ENCODE data around the gene UTS2B. TPM values are rescaled to one million over a fixed set of nuclear protein-coding genes. Genes with fewer than 3 reads are reported as not detected.

The UTS2B gene
- total and polyA plus RNA-seq, 2 of the 4 experiments (the other 2 are of a cell fraction) = 0.72 to 0.79 TPM

DNA sequence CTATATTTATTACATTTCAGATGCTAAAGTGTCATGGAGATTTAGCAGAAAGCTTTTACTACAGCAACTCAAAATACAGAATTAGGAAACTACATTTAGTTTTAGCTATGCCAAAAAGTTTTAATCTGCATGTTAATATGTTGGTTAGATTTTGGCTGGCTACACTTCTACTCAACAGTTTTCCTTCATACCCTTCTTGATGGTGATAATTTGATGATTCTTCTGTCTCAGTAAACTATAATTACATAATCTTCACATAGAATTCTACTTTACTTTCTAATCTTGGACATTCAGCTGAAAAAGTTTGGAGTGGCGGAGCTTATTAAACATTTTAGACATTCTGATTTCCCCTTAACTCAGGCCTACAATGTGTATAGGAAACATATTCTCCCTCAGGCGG lies 10.0 kb upstream of the UTS2B start:
- CTCF ChIA-PET = no interaction called here
- peaks cover 12% of the 10 kb centered on the region for H3K4me1 ChIP-seq (ENCODE audit: control insufficient read depth, insufficient read depth, low read length)
- POLR2A ChIA-PET (ENCODE audit: unreplicated experiment) = interaction anchor here (0.9 kb wide), 1 partner anchor 16 kb away, joined by 3 read pairs; no protein-coding TSS in a partner anchor

More for the DNA sequence above, 10.0 kb upstream of the UTS2B start:
- no peak overlapping the region for H3K4ac ChIP-seq (ENCODE audit: low read depth, low read length)
- H3K14ac ChIP-seq (replicated peaks; ENCODE audit: low read depth, low read length) = no peak overlapping the region
- no peak overlapping the region for H3K4me2 ChIP-seq (ENCODE audit: low read depth, low read length)
- H3K9me3 ChIP-seq (ENCODE audit: control insufficient read depth, insufficient read depth, low read length) = no peaks in the 10 kb centered on the region
- no peak overlapping the region for H2AFZ ChIP-seq (replicated peaks; ENCODE audit: low read length, poor library complexity)
- no peak overlapping the region for H2AK5ac ChIP-seq (ENCODE audit: low read depth, low read length)
- H2BK20ac ChIP-seq (ENCODE audit: low read depth, low read length) = no peak overlapping the region
- H3K9me1 ChIP-seq (ENCODE audit: insufficient read depth, low read length) = peaks cover 5% of the 10 kb centered on the region; the same call in 1 of the 2 replicates
- ATAC-seq (ENCODE audit: low read depth) (no peak), DNase-seq (no peak)
- H3K4me3 ChIP-seq (ENCODE audit: insufficient read depth, low read depth, low read length) = no peak overlapping the region
- no peak overlapping the region for H3K56ac ChIP-seq (ENCODE audit: extremely low read depth, insufficient read depth, low read length)
- peaks cover 0 to 35% of the 10 kb centered on the region in 2 experiments; a peak in 2 of 4 replicates for H3K79me1 ChIP-seq (ENCODE audit: low read depth in 1 of 2, low read length in 2 of 2)
- BruUV-seq (replicated peaks) = no TSS peak
- intact Hi-C loops (cut with micrococcal nuclease) = no loop called here
- peaks cover 26% of the 10 kb centered on the region; the same call in 1 of the 2 replicates for H4K20me1 ChIP-seq (ENCODE audit: insufficient read depth, low read length)
- TF ChIP-seq CEBPB (IDR thresholded peaks at IDR 0.05; ENCODE audit: low read depth, low read length) (no peak), MAZ (IDR thresholded peaks at IDR 0.05; ENCODE audit: borderline replicate concordance, low read depth, low read length) (no peak), MAFK (IDR thresholded peaks at IDR 0.05; ENCODE audit: low read depth, low read length) (no peak), MXI1 (IDR thresholded peaks at IDR 0.05; ENCODE audit: borderline replicate concordance, low read depth, low read length) (no peak), FOS (IDR thresholded peaks at IDR 0.05; ENCODE audit: low read depth, low read length) (no peak), BHLHE40 (IDR thresholded peaks at IDR 0.05; ENCODE audit: low read depth, low read length) (no peak), RAD21 (IDR thresholded peaks at IDR 0.05; ENCODE audit: low read length) (no peak), SMC3 (IDR thresholded peaks at IDR 0.05; ENCODE audit: low read depth, low read length) (no peak), CHD1 (IDR thresholded peaks at IDR 0.05; ENCODE audit: low read depth, low read length) (no peak), RCOR1 (IDR thresholded peaks at IDR 0.05; ENCODE audit: insufficient replicate concordance, low read length) (no peak), NFE2L2 (IDR thresholded peaks at IDR 0.05; ENCODE audit: low read depth, low read length) (no peak), POLR2A (IDR thresholded peaks at IDR 0.05; ENCODE audit: low read depth, low read length) (no peak), RFX5 (IDR thresholded peaks at IDR 0.05; ENCODE audit: low read depth, low read length) (no peak)
- TF ChIP-seq, protein P1, sequence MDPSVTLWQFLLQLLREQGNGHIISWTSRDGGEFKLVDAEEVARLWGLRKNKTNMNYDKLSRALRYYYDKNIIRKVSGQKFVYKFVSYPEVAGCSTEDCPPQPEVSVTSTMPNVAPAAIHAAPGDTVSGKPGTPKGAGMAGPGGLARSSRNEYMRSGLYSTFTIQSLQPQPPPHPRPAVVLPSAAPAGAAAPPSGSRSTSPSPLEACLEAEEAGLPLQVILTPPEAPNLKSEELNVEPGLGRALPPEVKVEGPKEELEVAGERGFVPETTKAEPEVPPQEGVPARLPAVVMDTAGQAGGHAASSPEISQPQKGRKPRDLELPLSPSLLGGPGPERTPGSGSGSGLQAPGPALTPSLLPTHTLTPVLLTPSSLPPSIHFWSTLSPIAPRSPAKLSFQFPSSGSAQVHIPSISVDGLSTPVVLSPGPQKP (IDR thresholded peaks at IDR 0.05; ENCODE audit: borderline replicate concordance, low read depth, low read length) = no peak
- TF ChIP-seq, protein P2, sequence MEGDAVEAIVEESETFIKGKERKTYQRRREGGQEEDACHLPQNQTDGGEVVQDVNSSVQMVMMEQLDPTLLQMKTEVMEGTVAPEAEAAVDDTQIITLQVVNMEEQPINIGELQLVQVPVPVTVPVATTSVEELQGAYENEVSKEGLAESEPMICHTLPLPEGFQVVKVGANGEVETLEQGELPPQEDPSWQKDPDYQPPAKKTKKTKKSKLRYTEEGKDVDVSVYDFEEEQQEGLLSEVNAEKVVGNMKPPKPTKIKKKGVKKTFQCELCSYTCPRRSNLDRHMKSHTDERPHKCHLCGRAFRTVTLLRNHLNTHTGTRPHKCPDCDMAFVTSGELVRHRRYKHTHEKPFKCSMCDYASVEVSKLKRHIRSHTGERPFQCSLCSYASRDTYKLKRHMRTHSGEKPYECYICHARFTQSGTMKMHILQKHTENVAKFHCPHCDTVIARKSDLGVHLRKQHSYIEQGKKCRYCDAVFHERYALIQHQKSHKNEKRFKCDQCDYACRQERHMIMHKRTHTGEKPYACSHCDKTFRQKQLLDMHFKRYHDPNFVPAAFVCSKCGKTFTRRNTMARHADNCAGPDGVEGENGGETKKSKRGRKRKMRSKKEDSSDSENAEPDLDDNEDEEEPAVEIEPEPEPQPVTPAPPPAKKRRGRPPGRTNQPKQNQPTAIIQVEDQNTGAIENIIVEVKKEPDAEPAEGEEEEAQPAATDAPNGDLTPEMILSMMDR (conservative IDR thresholded peaks at IDR 0.05; ENCODE audit: low read depth, low read length) = no peak
- TF ChIP-seq, protein P3, sequence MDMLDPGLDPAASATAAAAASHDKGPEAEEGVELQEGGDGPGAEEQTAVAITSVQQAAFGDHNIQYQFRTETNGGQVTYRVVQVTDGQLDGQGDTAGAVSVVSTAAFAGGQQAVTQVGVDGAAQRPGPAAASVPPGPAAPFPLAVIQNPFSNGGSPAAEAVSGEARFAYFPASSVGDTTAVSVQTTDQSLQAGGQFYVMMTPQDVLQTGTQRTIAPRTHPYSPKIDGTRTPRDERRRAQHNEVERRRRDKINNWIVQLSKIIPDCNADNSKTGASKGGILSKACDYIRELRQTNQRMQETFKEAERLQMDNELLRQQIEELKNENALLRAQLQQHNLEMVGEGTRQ (IDR thresholded peaks at IDR 0.05; ENCODE audit: low read depth, low read length) = no peak
- H2BK120ac ChIP-seq (ENCODE audit: low read depth, low read length) = no peak overlapping the region
- in situ Hi-C loops (cut with MboI; ENCODE audit: low sequenced_read_pairs) = loop anchor here (25.0 kb wide), 1 partner anchor 1547 kb away; no protein-coding TSS in a partner anchor
- H3K27ac ChIP-seq (ENCODE audit: insufficient read depth, low read length) = no peak overlapping the region
- H4K5ac ChIP-seq (ENCODE audit: low read depth, low read length) = no peak overlapping the region
- no peak overlapping the region for H2BK5ac ChIP-seq (ENCODE audit: low read depth, low read length, poor library complexity, severe bottlenecking)
- no peaks in the 10 kb centered on the region; the same call in 1 of the 2 replicates for H3K36me3 ChIP-seq (ENCODE audit: control insufficient read depth, insufficient read depth, low read length)
- no peak overlapping the region for H3K18ac ChIP-seq (ENCODE audit: low read depth, low read length)
- no peak overlapping the region for H4K8ac ChIP-seq (ENCODE audit: low read depth in 2 of 2, low read length in 2 of 2)
- dilution Hi-C loops (cut with HindIII; ENCODE audit: low sequenced_read_pairs, unreplicated experiment) = no loop called here
- no peak overlapping the region for H2AK9ac ChIP-seq (replicated peaks; ENCODE audit: low read depth, low read length, poor library complexity)
- H4K91ac ChIP-seq (ENCODE audit: insufficient read depth, low read depth, low read length) = no peak overlapping the region
- no peak overlapping the region for H3K9ac ChIP-seq (ENCODE audit: low read depth, low read length)
- no CpG with 5 or more reads among the region's 2 CpGs for WGBS, 2 experiments (ENCODE audit: extremely low coverage in 2 of 2, insufficient read length in 1 of 2)
- no peak overlapping the region for H3K23ac ChIP-seq (ENCODE audit: low read depth, low read length)
- no peak overlapping the region for H2BK15ac ChIP-seq (ENCODE audit: low read depth, low read length)
- no peaks in the 10 kb centered on the region for H3K27me3 ChIP-seq (ENCODE audit: control insufficient read depth, insufficient read depth, low read length)

Measured in IMR-90 (cell line).